ENCODE results near the gene PARD3.

DNA sequence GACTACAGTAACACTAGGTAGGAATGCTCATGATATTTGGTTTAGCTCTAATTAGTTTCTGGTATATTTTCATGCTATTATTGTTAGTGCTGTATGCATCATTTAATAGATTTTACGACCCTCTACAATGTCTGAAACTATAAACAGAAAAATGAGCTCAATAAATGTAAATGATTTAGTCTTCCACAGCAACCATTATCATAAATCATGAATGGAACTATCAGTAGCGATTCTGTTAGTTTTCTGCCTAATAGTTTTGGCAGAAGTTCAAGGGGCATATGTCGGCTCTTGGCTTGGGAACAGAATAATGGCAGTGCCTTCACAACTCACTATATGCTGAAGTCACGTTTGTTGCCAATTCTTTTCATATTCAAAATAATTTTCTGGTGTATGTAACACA lies 494.8 kb downstream of the PARD3 start:
- TF ChIP-seq, protein P1, sequence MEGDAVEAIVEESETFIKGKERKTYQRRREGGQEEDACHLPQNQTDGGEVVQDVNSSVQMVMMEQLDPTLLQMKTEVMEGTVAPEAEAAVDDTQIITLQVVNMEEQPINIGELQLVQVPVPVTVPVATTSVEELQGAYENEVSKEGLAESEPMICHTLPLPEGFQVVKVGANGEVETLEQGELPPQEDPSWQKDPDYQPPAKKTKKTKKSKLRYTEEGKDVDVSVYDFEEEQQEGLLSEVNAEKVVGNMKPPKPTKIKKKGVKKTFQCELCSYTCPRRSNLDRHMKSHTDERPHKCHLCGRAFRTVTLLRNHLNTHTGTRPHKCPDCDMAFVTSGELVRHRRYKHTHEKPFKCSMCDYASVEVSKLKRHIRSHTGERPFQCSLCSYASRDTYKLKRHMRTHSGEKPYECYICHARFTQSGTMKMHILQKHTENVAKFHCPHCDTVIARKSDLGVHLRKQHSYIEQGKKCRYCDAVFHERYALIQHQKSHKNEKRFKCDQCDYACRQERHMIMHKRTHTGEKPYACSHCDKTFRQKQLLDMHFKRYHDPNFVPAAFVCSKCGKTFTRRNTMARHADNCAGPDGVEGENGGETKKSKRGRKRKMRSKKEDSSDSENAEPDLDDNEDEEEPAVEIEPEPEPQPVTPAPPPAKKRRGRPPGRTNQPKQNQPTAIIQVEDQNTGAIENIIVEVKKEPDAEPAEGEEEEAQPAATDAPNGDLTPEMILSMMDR (IDR thresholded peaks at IDR 0.05), result no peak
- no peak for TF ChIP-seq POLR2A (IDR thresholded peaks at IDR 0.05)
